Mucosa of descending colon (tissue), 3 donors: ENCODE measurements around the gene COPS6. TPM values are rescaled to one million over a fixed set of nuclear protein-coding genes. Genes with fewer than 3 reads are reported as not detected.

Source experiments
- ATAC-seq: fragments of 200-7000 bp; cut with Tn5 transposase; one replicate; pipeline ENCODE4 v1.9.1; 2020; ENCODE audit warnings: mild to moderate bottlenecking, moderate library complexity
- DNase-seq, 3 donors: peaks; one replicate each; pipeline ENCODE4 v3.0.0-alpha.2; 2020
- H3K36me3 ChIP-seq: fragments of 200-600 bp; one replicate; pipeline ENCODE4 v1.8.0; 2021; ENCODE audit warnings: low read depth, mild to moderate bottlenecking
- H3K4me1 ChIP-seq: fragments of 200-600 bp; one replicate; pipeline ENCODE4 v1.8.0; 2021; ENCODE audit warnings: low read depth, mild to moderate bottlenecking
- H3K4me3 ChIP-seq: fragments of 200-600 bp; one replicate; pipeline ENCODE4 v1.8.0; 2021; ENCODE audit warnings: mild to moderate bottlenecking
- H3K9me3 ChIP-seq: fragments of 200-600 bp; one replicate; pipeline ENCODE4 v1.8.0; 2021; ENCODE audit warnings: mild to moderate bottlenecking
- CTCF ChIP-seq: fragments of 200-600 bp; IDR thresholded peaks from one replicate; pipeline ENCODE4 v1.8.0; 2022; ENCODE audit warnings: antibody characterized with exemption, mild to moderate bottlenecking
- intact Hi-C, 2 donors: fragments of 100-400 bp; cut with DNase I in 1 of 2; cut with micrococcal nuclease in 1 of 2; formaldehyde crosslinking; loops; one replicate each; pipeline versions ENCODE4 v1.11.0 to v1.11.1; 2022; cut with DNase I, micrococcal nuclease
- total RNA-seq, 3 donors: library from RNA; stranded (reverse); fragmentation: NEBNext Ultra II Directional in 2 of 3; extraction: Animal tissue kit (Norgen Biotek cat#: 25700) in 2 of 3; gene quantifications; one replicate each; pipeline versions ENCODE4 v1.2.1 to v1.2.4, GENCODE V29; 2021 to 2023
- donor health status: DM: no; HTN: no; CAD: no; lungs with moderate emphysema.
- donor health status: DM: no; HTN: no; CAD: no.
- donor health status: DM: no; HTN: yes; CAD: no.

COPS6 gene
- total RNA-seq, 3 donors from 2014 or later, result 61.8 to 98.5 (median 76.1) TPM

- ATAC-seq (no peak), DNase-seq (no peak)
- TF ChIP-seq CTCF, result no peak
- H3K4me1 ChIP-seq, result peaks cover 9% of the 10 kb centered on the region
- no peak overlapping the region for H3K4me3 ChIP-seq
- intact Hi-C loops, result no loop called here
- H3K9me3 ChIP-seq, result no peaks in the 10 kb centered on the region
- peaks cover 5% of the 10 kb centered on the region for H3K36me3 ChIP-seq
Measured at GRCh38 chr7:100099452-100099851, 10.7 kb downstream of the COPS6 start.

GRCh38 chr7:100100420-100101015 is 11.7 kb downstream of the COPS6 start:
- peak; percentile 95 to 96 (median 96) for DNase-seq
- peak overlapping the region; percentile 87 for H3K4me3 ChIP-seq
- no peak for TF ChIP-seq CTCF
- ATAC-seq, result peak; percentile 89
- H3K9me3 ChIP-seq, result no peaks in the 10 kb centered on the region
- intact Hi-C loops, result no loop called here
- H3K36me3 ChIP-seq, result peaks cover 5% of the 10 kb centered on the region
- peaks cover 9% of the 10 kb centered on the region for H3K4me1 ChIP-seq

GRCh38 chr7:100101016-100101862 is 12.5 kb downstream of the COPS6 start, which contains the start of the genes AP4M1 and MCM7:
AP4M1 (plus strand) TSS chr7:100101643; CDS start chr7:100101715, 72 bp downstream.
MCM7 (minus strand) TSS chr7:100101397; CDS start chr7:100101294, 103 bp downstream.
- ATAC-seq (peak; percentile 91), DNase-seq (peak; percentile 97 to 99 (median 99))
- TF ChIP-seq CTCF, result no peak
- H3K4me3 ChIP-seq, result peak within 1 kb of the TSS; percentile 87
- peaks cover 5% of the 10 kb centered on the region for H3K36me3 ChIP-seq
- no peaks in the 10 kb centered on the region for H3K9me3 ChIP-seq
- intact Hi-C loops, result no loop called here
- H3K4me1 ChIP-seq, result peaks cover 9% of the 10 kb centered on the region

- no peak for TF ChIP-seq CTCF
- Histone ChIP-seq H3K36me3 (no peaks in the 10 kb centered on the region), H3K4me1 (peaks cover 9% of the 10 kb centered on the region), H3K9me3 (no peaks in the 10 kb centered on the region), H3K4me3 (no peak overlapping the region)
- DNase-seq (no peak), ATAC-seq (no peak)
- intact Hi-C loops, result no loop called here
Measured at GRCh38 chr7:100102950-100103840, 14.4 kb downstream of the COPS6 start.

- TF ChIP-seq CTCF, result no peak
- DNase-seq (no peak), ATAC-seq (no peak)
- intact Hi-C loops, result no loop called here
- Histone ChIP-seq H3K4me1 (peaks cover 3% of the 10 kb centered on the region), H3K36me3 (no peaks in the 10 kb centered on the region), H3K4me3 (no peak overlapping the region), H3K9me3 (no peaks in the 10 kb centered on the region)
Measured at GRCh38 chr7:100105534-100105933, 16.8 kb downstream of the COPS6 start.
